ENCODE data around the gene FZD7.

Gene FZD7

GRCh38 chr2:202039278-202040078, 5.8 kb downstream of the FZD7 start:
- DNase-seq, result no peak

- DNase-seq, result no peak
Measured at GRCh38 chr2:202040079-202040844, 6.6 kb downstream of the FZD7 start.

GRCh38 chr2:202042444-202042843, 8.8 kb downstream of the FZD7 start:
- DNase-seq, result no peak

- no peak for DNase-seq
Measured at GRCh38 chr2:202043475-202043874, 9.8 kb downstream of the FZD7 start.

- no peak for DNase-seq
Measured at GRCh38 chr2:202044777-202045176, 11.1 kb downstream of the FZD7 start.

GRCh38 chr2:202046572-202046971, 12.9 kb downstream of the FZD7 start:
- no peak for DNase-seq

GRCh38 chr2:202049092-202049728, 15.6 kb downstream of the FZD7 start:
- DNase-seq, result no peak

GRCh38 chr2:202049840-202050239, 16.2 kb downstream of the FZD7 start:
- DNase-seq, result no peak

- no peak for DNase-seq
Measured at GRCh38 chr2:202050652-202051051, 17.0 kb downstream of the FZD7 start.

GRCh38 chr2:202051499-202052161, 18.0 kb downstream of the FZD7 start:
- DNase-seq, result no peak

- DNase-seq, result no peak
Measured at GRCh38 chr2:202052235-202052634, 18.6 kb downstream of the FZD7 start.

GRCh38 chr2:202054679-202055078, 21.0 kb downstream of the FZD7 start:
- no peak for DNase-seq

- no peak for DNase-seq
Measured at GRCh38 chr2:202056611-202057010, 23.0 kb downstream of the FZD7 start.

GRCh38 chr2:202060218-202060617, 26.6 kb downstream of the FZD7 start:
- no peak for DNase-seq

GRCh38 chr2:202061695-202062094, 28.0 kb downstream of the FZD7 start:
- DNase-seq, result no peak

- no peak for DNase-seq
Measured at GRCh38 chr2:202064171-202064880, 30.7 kb downstream of the FZD7 start.

GRCh38 chr2:202064881-202065230, 31.2 kb downstream of the FZD7 start:
- no peak for DNase-seq

GRCh38 chr2:202065876-202066275, 32.2 kb downstream of the FZD7 start:
- DNase-seq, result no peak

GRCh38 chr2:202066875-202067274, 33.2 kb downstream of the FZD7 start:
- no peak for DNase-seq

GRCh38 chr2:202067589-202067988, 33.9 kb downstream of the FZD7 start:
- DNase-seq, result no peak

- no peak for DNase-seq
Measured at GRCh38 chr2:202069170-202070067, 35.8 kb downstream of the FZD7 start.

- no peak for DNase-seq
Measured at GRCh38 chr2:202071107-202071506, 37.5 kb downstream of the FZD7 start.
